OCI-M2 (cell line): ENCODE results near the gene NUDT1.

Experiments
- DNase-seq: peaks from one replicate; lab custom pipeline; 2025; ENCODE audit not compliant: unreplicated experiment; lab: John Stamatoyannopoulos, UW

Gene NUDT1

DNA sequence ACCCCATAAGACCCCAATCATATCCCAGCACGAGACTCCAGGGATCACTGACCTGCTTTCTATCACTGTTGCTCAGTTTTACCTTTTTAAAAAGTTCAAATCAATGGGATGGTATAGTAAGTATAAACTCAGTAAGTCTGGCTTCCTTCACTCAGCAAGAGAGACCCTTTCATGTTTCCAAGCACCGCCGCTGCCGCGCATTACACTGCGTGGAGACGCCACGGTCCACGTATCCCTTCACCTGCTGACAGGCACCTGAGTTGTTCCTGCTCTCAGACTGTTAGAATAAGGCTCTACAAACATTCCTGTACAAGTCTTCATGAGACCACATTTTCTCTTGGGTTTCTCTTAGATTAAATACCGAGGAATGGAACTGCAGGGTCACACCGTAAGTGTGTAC lies 37.6 kb upstream of the NUDT1 start:
- DNase-seq = no peak

- no peak for DNase-seq
These were observed 36.8 kb upstream of the NUDT1 start for GRCh38 chr7:2205036-2205780.

DNA sequence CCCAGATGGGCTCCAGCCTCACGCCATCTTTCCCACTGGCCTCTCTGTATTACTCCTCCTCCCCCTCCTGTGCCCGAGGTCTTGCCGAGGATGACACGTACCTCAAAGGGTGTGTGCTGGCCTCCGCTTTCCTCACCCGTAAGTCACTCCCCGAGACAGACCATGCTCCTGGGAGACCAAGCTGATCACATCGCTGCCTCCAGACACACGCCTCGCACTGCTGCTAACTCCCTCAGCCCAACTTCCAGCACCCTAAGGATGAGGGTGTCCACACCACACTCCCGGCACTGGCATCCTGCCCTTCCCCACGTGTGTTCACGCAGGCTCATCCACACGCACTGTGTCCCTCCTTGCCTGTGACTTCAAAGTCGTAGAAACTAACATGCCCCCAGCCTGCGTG lies 33.3 kb upstream of the NUDT1 start:
- DNase-seq = no peak

DNA sequence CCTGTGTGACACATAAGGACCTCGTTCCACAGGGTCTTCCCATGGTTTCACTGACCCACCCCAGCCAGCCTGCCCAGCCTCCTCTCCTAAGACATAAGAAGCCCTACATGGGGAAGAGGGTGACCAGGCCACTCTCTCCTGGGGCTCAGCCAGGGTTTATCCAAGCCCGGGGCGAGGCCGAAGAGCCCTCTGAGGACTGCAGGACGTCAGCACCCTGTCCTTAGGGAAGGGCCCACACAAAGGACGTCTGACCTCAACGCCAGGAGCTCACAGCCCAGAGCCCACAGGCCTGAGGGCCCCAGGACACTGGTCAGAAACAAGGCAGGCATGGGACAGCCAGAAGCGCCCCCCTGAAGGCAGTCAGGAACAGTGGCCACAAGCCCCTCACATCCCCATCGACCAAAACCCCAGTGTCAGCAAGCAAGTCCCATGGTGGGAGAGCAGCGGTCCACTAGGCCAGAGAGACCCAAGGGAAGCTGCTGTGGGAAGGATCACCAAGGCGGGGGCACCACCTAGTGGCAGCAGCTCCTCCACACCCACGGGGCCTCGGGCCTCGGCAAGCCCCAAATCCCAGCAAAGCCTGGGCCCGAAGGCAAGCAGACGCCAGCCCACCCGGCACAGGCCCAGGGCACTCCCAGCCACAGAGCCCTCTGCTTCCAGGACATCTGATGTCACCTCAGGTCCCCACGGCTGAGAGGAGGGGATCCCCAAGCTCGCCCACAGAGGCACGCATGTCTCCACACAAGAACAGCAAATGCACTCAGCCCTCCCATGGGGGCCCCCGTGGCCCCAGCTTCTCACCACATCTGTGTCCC lies 32.7 kb upstream of the NUDT1 start:
- no peak for DNase-seq

GRCh38 chr7:2209961-2210323 lies 32.1 kb upstream of the NUDT1 start:
- no peak for DNase-seq

DNA sequence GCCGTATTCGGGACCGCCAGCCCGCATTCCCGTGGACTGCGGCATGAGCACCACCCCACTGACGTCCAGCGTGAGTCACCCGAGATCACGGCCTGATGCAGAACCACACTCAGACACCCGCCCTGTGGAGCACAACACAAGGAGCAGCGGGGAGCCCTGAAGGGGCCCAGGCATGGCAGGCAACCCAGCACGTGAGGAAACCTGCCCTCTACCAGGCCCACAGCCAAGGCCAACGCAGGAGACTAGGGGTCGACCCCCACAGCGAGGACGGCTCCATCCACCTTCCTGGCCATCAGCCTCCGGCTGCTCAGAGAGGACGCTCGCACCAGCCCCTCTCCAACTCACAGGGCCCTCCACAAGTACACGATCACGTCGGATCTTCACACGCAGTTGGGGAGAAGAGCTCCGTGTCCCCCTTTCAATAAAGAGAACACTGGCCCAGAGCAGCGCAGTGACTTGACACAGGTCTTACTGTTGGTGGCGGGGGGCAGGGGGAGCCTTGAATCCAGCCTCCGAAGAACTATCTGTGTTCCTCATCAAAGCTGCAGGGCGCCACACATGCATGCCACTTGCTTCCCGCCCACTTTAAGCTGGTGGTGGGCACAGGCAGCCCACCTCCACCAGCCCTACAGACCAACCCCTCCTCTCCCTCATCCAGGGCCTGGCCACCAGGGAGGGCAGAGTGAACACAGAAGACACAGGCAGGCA lies 31.3 kb upstream of the NUDT1 start:
- DNase-seq = no peak

- DNase-seq = no peak
These were observed 30.7 kb upstream of the NUDT1 start for GRCh38 chr7:2211259-2211880.

- no peak for DNase-seq
These were observed 30.1 kb upstream of the NUDT1 start for GRCh38 chr7:2211926-2212325.

DNA sequence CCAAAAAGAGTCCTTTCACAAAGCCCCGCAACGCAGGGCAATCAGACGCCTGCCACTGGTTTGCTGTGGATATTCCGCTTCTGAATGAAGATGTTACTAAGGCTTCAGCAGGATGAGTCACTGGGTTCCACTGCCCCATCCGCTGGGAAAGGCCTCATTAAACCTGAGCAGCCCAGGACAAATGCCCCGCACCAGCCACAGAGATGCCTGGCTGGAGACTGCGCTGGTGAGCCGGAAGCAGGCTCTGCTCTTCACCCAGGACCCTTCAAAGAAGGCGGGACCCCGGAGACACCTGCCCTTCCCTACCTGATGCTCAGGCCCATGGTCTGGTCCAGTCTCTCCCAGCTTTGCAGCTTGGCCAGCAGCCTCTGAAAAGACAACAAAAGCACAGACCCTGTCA lies 29.1 kb upstream of the NUDT1 start:
- DNase-seq = no peak

GRCh38 chr7:2213551-2214215 lies 28.3 kb upstream of the NUDT1 start:
- DNase-seq = no peak

DNA sequence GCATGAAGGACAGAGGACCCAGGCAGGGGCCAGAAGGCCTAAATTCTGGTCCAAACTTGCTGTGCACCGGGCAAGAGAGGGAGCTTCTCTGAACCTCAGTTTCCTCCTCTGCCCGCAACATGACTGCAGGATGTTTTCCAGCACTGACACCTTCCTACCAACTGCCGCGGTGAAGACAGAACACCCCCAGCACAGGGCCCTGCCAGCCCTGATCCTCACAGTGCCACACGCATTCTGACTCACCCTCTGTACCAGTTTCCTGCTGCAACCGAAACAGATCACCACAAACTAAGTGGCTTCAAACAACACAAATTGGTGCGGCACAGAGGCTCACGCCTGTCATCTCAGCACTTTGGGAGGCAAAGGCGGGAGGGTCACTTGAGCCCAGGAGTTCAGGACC lies 27.4 kb upstream of the NUDT1 start:
- no peak for DNase-seq

DNA sequence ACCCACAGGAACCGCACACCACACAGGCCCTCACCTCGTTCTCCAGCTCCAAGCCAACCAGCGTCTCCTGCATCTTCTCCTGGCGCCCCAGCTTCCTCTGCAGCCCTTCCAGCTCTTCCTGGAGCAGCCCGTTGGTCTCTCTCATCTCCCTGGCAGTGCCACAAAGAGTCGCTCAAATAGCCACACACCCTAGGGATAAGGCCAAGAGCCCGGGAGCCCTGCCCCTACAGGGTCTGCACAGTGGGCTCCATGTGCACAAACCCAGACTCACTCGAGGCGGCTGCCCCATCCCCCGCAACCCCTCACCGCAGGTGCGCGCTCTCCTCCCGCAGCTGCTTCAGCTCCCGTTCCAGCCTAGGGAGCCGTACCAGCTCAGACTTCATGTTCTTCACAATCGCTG lies 26.2 kb upstream of the NUDT1 start:
- DNase-seq = no peak

DNA sequence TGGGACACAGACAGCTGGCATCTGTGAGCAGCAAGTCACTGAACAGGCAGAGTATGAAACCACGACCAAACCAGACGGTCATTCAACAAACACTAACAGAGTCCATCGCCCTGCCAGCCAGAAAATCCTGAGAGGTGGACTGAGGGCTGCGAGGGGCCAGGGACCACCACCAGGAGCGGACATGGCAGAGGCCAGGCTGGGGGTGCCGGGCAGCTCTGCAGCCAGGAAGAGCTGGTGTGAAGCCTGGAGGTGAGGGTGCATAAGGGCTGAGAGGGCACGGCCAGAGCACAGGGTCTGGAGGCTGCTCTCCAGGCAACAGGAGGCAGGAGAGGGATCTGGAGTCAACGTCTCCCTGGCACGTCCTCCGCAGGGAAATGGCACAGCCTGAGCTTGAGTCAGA lies 24.8 kb upstream of the NUDT1 start:
- DNase-seq = no peak

DNA sequence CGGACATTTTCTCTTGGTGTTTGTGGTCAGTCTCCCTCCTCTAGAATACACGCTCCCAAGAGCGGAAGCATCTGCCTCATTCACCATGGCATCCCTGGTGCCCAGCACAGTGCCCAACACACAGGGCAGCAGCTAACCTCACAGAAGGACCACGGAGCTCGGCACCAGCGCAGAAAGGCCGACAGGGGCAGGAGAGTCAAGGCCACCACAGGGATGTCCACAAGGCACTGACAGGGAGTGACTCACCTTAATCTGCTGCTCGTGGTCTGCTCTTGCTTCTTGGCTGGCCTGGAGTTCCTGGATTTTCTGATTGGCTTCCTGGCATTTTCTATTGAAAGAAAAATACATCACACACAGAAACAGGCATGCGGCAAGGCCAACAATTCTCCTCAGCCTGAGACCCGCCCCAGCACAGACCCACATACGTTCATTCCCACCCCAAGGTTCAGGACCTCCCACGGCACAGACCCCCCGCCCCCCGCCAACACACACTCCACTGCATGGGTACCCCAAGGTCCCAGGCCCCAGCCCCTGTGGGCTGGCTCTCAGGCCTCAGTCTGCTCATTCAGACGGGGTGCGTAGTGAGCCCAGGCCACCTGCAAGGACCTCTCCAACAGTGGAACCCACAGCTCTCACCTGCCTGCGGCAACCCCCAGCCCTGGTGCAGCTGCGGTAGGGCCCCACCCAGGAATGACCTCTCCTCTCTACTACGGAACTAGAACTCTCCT lies 24.1 kb upstream of the NUDT1 start:
- no peak for DNase-seq

GRCh38 chr7:2218444-2218785 lies 23.6 kb upstream of the NUDT1 start:
- DNase-seq = no peak

GRCh38 chr7:2219136-2219535 lies 22.9 kb upstream of the NUDT1 start:
- no peak for DNase-seq

DNA sequence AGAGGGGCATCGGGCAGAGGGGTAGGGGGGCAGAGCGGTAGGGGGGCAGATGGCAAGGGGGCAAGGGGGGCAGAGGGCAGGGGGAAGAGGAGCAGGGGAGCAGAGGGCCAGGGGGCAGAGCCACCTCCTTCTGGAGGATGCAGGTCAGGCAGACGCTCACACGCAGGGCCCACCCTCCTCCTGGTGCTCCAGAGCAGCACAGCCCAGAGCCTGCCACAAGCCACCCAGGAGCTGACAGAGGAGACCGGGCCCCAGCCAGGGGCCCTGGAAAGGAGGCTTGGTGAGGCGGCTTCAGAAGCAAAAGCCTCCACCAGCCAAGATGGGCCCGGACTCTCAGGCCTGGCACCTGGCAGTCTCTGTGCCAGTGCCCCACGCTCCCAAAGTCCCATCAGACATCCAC lies 22.4 kb upstream of the NUDT1 start:
- DNase-seq = no peak

DNA sequence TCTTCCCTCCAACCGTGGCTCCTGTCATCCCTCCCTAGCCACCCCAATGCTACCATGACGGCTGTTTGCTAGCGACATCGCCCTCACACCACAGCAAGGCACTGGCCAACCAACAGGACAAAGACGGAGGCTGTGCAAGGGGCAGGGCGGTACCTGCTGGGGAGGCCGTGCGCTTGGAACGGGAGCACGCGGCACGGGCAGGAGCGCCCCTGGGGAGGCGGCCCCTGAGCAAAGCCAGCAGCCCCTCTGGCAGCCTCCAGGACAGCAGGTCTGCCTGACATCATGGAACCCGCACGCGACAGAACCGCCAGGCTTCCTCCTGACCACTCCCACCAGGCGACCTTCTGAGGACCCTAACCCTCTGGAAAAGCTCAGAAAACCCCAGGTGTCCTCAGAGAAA lies 22.0 kb upstream of the NUDT1 start:
- no peak for DNase-seq

DNA sequence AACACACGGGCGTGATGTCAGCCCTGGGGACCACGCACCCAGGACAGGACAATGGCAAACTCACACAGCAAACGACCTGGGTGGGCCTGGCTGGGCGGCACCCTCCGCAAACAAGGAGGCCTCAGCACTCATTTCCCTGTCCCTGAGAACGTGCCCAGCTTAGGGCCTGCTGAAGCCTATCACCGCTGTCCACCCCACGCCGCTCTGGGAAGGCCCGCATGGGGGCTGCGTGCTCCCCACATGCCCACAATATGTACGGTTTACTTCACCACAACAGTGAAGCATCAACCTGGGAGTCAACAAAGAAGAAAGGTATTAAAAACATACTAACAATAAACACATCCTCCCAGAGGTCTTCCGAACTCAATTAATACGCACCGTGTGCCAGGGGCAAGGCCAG lies 21.5 kb upstream of the NUDT1 start:
- no peak for DNase-seq

- no peak for DNase-seq
These were observed 21.1 kb upstream of the NUDT1 start for GRCh38 chr7:2220954-2221353.

GRCh38 chr7:2222516-2222915 lies 19.5 kb upstream of the NUDT1 start:
- DNase-seq = no peak
